CD14-positive monocyte (primary cell): ENCODE measurements around the gene BAG5. TPM values are rescaled to one million over a fixed set of nuclear protein-coding genes. Genes with fewer than 3 reads are reported as not detected.

ENCODE experiments used
- DNase-seq, 3 donors: peaks; one replicate each; pipeline ENCODE4 v3.0.0-alpha.2; 2011 to 2022
- H2AFZ ChIP-seq: 2 replicates; pipeline ENCODE4 v1.6.0; 2012; ENCODE audit warnings: mild to moderate bottlenecking, low read depth, low read length, inconsistent platforms; ENCODE audit not compliant: insufficient read depth, poor library complexity, severe bottlenecking
- H3K27ac ChIP-seq, 2 donors: 1 replicate in 1 of 2; 2 replicates in 1 of 2; pipeline ENCODE4 v1.5.1; 2012 to 2013; ENCODE audit warnings: low read length in 2 of 2, control low read depth in 1 of 2, inconsistent platforms in 1 of 2, low read depth in 1 of 2, mild to moderate bottlenecking in 1 of 2
- H3K27me3 ChIP-seq, 2 donors: one replicate each; pipeline versions ENCODE4 v1.6.0 to v1.6.1; 2011 to 2013; ENCODE audit warnings: low read length in 2 of 2; ENCODE audit not compliant: control insufficient read depth in 2 of 2, insufficient read depth in 2 of 2
- H3K36me3 ChIP-seq, 2 donors: replicated peaks in 1 of 2; 1 replicate in 1 of 2; 2 replicates in 1 of 2; pipeline versions ENCODE4 v1.5.1 to v1.6.1; 2012 to 2013; ENCODE audit warnings: low read length in 2 of 2, control low read depth in 1 of 2, inconsistent platforms in 1 of 2, mild to moderate bottlenecking in 1 of 2; ENCODE audit not compliant: insufficient read depth in 2 of 2, control insufficient read depth in 1 of 2
- H3K4me1 ChIP-seq, 2 donors: 1 replicate in 1 of 2; 2 replicates in 1 of 2; pipeline versions ENCODE4 v1.5.1 to v1.6.1; 2012 to 2013; ENCODE audit warnings: low read length in 2 of 2, control low read depth in 1 of 2, inconsistent platforms in 1 of 2, mild to moderate bottlenecking in 1 of 2, moderate library complexity in 1 of 2; ENCODE audit not compliant: insufficient read depth in 2 of 2, control insufficient read depth in 1 of 2
- H3K4me2 ChIP-seq: replicated peaks from 2 replicates; pipeline ENCODE3; 2012; ENCODE audit warnings: low read length, moderate library complexity, mild to moderate bottlenecking; ENCODE audit not compliant: poor library complexity, severe bottlenecking; ENCODE audit errors: extremely low read depth
- H3K4me3 ChIP-seq, 3 experiments: fragments of 200-600 bp in 1 of 3; sonication (generic) in 1 of 3; replicated peaks in 1 of 3; 1 replicate in 2 of 3; 2 replicates in 1 of 3; pipeline ENCODE4 v1.5.1; 2011 to 2013; ENCODE audit warnings: low read length in 3 of 3, mild to moderate bottlenecking in 3 of 3, control low read depth in 2 of 3, low read depth in 2 of 3, inconsistent platforms in 1 of 3, moderate library complexity in 1 of 3
- H3K79me2 ChIP-seq: 2 replicates; pipeline ENCODE4 v1.6.0; 2012; ENCODE audit warnings: mild to moderate bottlenecking, control low read depth, inconsistent platforms, low read length, moderate library complexity; ENCODE audit not compliant: insufficient read depth
- H3K9ac ChIP-seq: 2 replicates; pipeline ENCODE4 v1.6.0; 2017; ENCODE audit warnings: low read length, mild to moderate bottlenecking; ENCODE audit not compliant: insufficient read depth, poor library complexity, severe bottlenecking
- H3K9me3 ChIP-seq, 2 donors: replicated peaks in 1 of 2; 1 replicate in 1 of 2; 2 replicates in 1 of 2; pipeline versions ENCODE4 v1.5.1 to v1.6.1; 2012 to 2013; ENCODE audit warnings: low read length in 2 of 2, control low read depth in 1 of 2; ENCODE audit not compliant: control insufficient read depth in 1 of 2, insufficient read depth in 1 of 2
- H4K20me1 ChIP-seq: 2 replicates; pipeline ENCODE4 v1.6.0; 2012; ENCODE audit warnings: mild to moderate bottlenecking, low read length, control low read depth, moderate library complexity; ENCODE audit not compliant: insufficient read depth
- H3K27ac Mint-ChIP-seq, 7 donors: one replicate each; pipeline ENCODE4 v1.8.0; 2020; ENCODE audit warnings: mild to moderate bottlenecking in 7 of 7, mixed read lengths in 7 of 7, moderate library complexity in 6 of 7, inconsistent platforms in 2 of 7
- H3K27me3 Mint-ChIP-seq, 3 donors: one replicate each; pipeline ENCODE4 v1.8.0; 2021 to 2022; ENCODE audit warnings: low read depth in 3 of 3, mild to moderate bottlenecking in 3 of 3, mixed read lengths in 3 of 3, moderate library complexity in 3 of 3, inconsistent platforms in 1 of 3
- H3K36me3 Mint-ChIP-seq, 2 donors: one replicate each; pipeline ENCODE4 v1.8.0; 2020; ENCODE audit warnings: mixed read lengths in 2 of 2, inconsistent platforms in 1 of 2, mild to moderate bottlenecking in 1 of 2
- H3K4me1 Mint-ChIP-seq: one replicate; pipeline ENCODE4 v1.8.0; 2020; ENCODE audit warnings: mild to moderate bottlenecking, mixed read lengths
- H3K4me3 Mint-ChIP-seq, 2 donors: one replicate each; pipeline ENCODE4 v1.8.0; 2020; ENCODE audit warnings: mild to moderate bottlenecking in 2 of 2, mixed read lengths in 2 of 2, moderate library complexity in 1 of 2
- H3K9me3 Mint-ChIP-seq, 7 donors: one replicate each; pipeline ENCODE4 v1.8.0; 2020 to 2022; ENCODE audit warnings: mixed read lengths in 7 of 7, mild to moderate bottlenecking in 6 of 7, moderate library complexity in 6 of 7, inconsistent platforms in 2 of 7
- CTCF ChIP-seq: fragments of 200-600 bp; IDR thresholded peaks from one replicate; pipeline ENCODE4 v1.8.0; 2022; ENCODE audit warnings: antibody characterized with exemption, mild to moderate bottlenecking
- WGBS: methylation state at CpG from one replicate; pipeline ENCODE4 v1.1.5; 2013; ENCODE audit warnings: missing lambda C conversion rate; ENCODE audit not compliant: insufficient coverage; 5-methylcytosine and 5-hydroxymethylcytosine counted together
- intact Hi-C, 2 donors: fragments of 100-400 bp; cut with micrococcal nuclease; formaldehyde crosslinking; loops; one replicate each; pipeline versions ENCODE4 v1.15.0 to v1.15.1; 2023
- polyA plus RNA-seq, 3 donors: library from polyadenylated mRNA; depleted of rRNA in 1 of 3; unstranded in 2 of 3; stranded (reverse) in 1 of 3; fragments of 300-500 nt in 2 of 3; fragments of >200 nt in 1 of 3; fragmentation: Illumina TruSeq in 2 of 3; gene quantifications; 1 replicate in 2 of 3; 2 replicates in 1 of 3; pipeline ENCODE4 v1.2.3, GENCODE V29; 2012 to 2021

Gene BAG5
- polyA plus RNA-seq, 3 donors: 4.7 to 33.1 (median 30.1) TPM

- DNase-seq: no peak
- no peak overlapping the region for H2AFZ ChIP-seq
- H3K9me3 ChIP-seq: no peaks in the 10 kb centered on the region
- Mint-ChIP-seq H3K4me3 (no peak overlapping the region), H3K4me1 (no peaks in the 10 kb centered on the region), H3K9me3 (no peaks in the 10 kb centered on the region), H3K27ac (no peak overlapping the region), H3K27me3 (peaks cover 6 to 41% (median 9%) of the 10 kb centered on the region in 3 donors), H3K36me3 (peaks cover 0 to under 1% of the 10 kb centered on the region in 2 donors)
- no peak overlapping the region for H3K27ac ChIP-seq
- no peaks in the 10 kb centered on the region for H3K79me2 ChIP-seq
- H3K36me3 ChIP-seq: no peaks in the 10 kb centered on the region
- H3K4me2 ChIP-seq: no peak overlapping the region
- TF ChIP-seq CTCF: no peak
- H3K9ac ChIP-seq: no peak overlapping the region
- peaks cover 18% of the 10 kb centered on the region for H4K20me1 ChIP-seq
- H3K4me1 ChIP-seq: no peaks in the 10 kb centered on the region
- peaks cover 0 to 5% of the 10 kb centered on the region in 2 donors for H3K27me3 ChIP-seq
- intact Hi-C loops: no loop called here
- H3K4me3 ChIP-seq: no peak overlapping the region
- 89% methylated on average over 28 of the region's 33 CpGs for WGBS
Observed at GRCh38 chr14:103541709-103542604, 20.5 kb downstream of the BAG5 start.

DNA sequence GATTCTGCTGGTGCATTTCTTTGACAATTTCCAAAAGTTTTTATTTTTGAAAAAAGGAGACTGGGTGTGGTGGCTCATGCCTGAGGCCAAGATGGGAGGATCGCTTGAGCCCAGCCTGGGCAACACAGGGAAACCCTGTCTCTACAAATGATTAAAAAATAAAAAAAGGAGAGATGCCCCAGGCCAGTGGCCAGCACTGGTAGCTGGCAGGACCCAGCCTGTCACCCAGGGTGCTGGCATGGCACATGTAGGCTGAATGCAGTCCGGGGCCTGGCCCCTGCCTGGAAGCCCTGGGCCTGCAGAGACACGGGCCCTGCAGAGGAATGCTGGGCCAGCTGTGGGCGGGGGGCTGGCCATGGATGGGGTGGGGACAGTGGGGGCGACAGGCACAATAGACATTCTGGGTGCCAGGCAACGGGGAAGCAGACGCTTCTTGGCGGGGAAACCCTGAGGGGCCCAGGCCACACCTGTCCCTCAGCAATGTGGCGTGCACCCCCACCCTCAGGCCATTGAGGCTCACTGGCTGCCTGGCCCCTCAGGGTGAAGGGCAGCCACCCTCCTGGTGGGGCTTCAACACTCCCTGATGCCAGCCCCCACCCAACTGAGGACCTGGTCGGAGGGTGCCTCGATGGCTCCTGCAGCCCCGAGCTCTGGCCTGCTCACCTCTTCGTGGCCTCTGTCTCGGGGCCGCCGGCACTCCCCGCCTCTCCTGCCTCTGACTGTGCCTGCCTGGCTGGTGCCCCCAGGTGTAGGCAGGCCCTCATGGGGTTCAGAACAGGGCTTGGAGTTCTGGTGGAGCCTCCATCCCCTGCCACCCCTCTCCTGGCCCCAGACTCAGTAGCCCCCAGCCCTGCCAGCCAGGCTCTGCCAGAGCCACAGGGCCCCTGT, 21.4 kb downstream of the BAG5 start:
- Histone ChIP-seq H3K4me2 (no peak overlapping the region), H3K27ac (no peak overlapping the region), H2AFZ (no peak overlapping the region), H3K4me1 (no peaks in the 10 kb centered on the region), H3K27me3 (peaks cover 0 to 5% of the 10 kb centered on the region in 2 donors), H3K4me3 (no peak overlapping the region), H4K20me1 (peaks cover 10% of the 10 kb centered on the region), H3K79me2 (no peaks in the 10 kb centered on the region), H3K9ac (no peak overlapping the region), H3K9me3 (no peaks in the 10 kb centered on the region), H3K36me3 (peaks cover 0 to under 1% of the 10 kb centered on the region in 2 donors)
- 66% methylated on average over 14 of the region's 17 CpGs for WGBS
- no peak overlapping the region for H3K4me3 Mint-ChIP-seq
- no peaks in the 10 kb centered on the region for H3K9me3 Mint-ChIP-seq
- H3K4me1 Mint-ChIP-seq: no peaks in the 10 kb centered on the region
- no peak for DNase-seq
- TF ChIP-seq CTCF: no peak
- H3K27me3 Mint-ChIP-seq: peaks cover 3 to 41% (median 9%) of the 10 kb centered on the region in 3 donors
- H3K27ac Mint-ChIP-seq: no peak overlapping the region
- intact Hi-C loops: no loop called here
- peaks cover 0 to 2% of the 10 kb centered on the region in 2 donors for H3K36me3 Mint-ChIP-seq
